ENCODE data around the gene RAB30. TPM values are rescaled to one million over a fixed set of nuclear protein-coding genes. Genes with fewer than 3 reads are reported as not detected.

Gene RAB30
- total and polyA plus RNA-seq, 9 of the 15 experiments (the other 6 are each of a cell fraction or from before 2014, with no cell fraction given), result 0.29 to 1.3 (median 1.0) TPM

DNA sequence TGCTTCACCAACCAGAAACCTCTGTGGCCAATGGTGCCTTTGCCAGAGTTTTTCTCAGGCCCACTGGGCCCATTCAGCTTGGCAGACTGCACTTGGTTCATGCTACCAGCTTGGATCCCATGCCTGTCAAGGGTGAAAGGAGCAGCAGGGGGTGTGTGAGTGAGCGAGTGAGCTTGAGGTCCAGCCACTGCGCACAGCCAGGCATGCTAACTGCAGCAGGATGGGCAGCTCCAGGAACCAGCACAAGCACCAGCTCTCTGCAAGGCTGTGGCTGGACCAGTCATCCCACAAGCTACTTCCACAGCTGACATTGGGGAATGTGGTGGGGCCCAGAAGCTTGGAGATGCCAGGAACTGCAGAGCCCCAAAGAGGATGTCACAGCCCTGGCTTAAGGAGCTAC is 129.3 kb downstream of the RAB30 start:
- 14% methylated on average over 2 of the region's 2 CpGs for WGBS (ENCODE audit: insufficient coverage, low coverage, missing lambda C conversion rate)
- Histone ChIP-seq H3K9ac (ENCODE audit: insufficient read depth in 1 of 2, low read depth in 2 of 2, low read length in 2 of 2) (no peak overlapping the region), H2AFZ (ENCODE audit: low read depth, low read length) (no peak overlapping the region), H3K4me1 (replicated peaks in 1 of 2; ENCODE audit: control insufficient read depth in 2 of 2, insufficient read depth in 2 of 2, low read length in 2 of 2) (peaks cover 0 to 3% of the 10 kb centered on the region in 2 experiments; a peak in 1 of 5 replicates), H3K36me3 (ENCODE audit: control insufficient read depth, insufficient read depth, low read length) (no peaks in the 10 kb centered on the region), H3K4me3 (no peak overlapping the region), H3K4me2 (ENCODE audit: insufficient read depth, low read length) (no peak overlapping the region), H3K27ac (ENCODE audit: extremely low read depth, low read depth, low read length) (no peak overlapping the region), H3K79me2 (ENCODE audit: control insufficient read depth, insufficient read depth, low read length) (no peaks in the 10 kb centered on the region), H3K27me3 (ENCODE audit: control insufficient read depth in 2 of 2, insufficient read depth in 2 of 2, low read length in 2 of 2) (0 out of 5 replicates have a peak, but pooled peaks cover 0 to 4% of the 10 kb centered on the region in 2 experiments), H4K20me1 (replicated peaks; ENCODE audit: control insufficient read depth, insufficient read depth, low read length) (no peaks in the 10 kb centered on the region), H3K9me3 (replicated peaks; ENCODE audit: control insufficient read depth, insufficient read depth, low read depth, low read length) (no peaks in the 10 kb centered on the region), H3K9me1 (ENCODE audit: control insufficient read depth, insufficient read depth, low read length) (no peaks in the 10 kb centered on the region)
- no TSS peak for BruUV-seq (replicated peaks)
- intact Hi-C loops (cut with micrococcal nuclease) (no loop called here), in situ Hi-C loops (cut with MboI) (no loop called here)
- TF ChIP-seq, protein P1, sequence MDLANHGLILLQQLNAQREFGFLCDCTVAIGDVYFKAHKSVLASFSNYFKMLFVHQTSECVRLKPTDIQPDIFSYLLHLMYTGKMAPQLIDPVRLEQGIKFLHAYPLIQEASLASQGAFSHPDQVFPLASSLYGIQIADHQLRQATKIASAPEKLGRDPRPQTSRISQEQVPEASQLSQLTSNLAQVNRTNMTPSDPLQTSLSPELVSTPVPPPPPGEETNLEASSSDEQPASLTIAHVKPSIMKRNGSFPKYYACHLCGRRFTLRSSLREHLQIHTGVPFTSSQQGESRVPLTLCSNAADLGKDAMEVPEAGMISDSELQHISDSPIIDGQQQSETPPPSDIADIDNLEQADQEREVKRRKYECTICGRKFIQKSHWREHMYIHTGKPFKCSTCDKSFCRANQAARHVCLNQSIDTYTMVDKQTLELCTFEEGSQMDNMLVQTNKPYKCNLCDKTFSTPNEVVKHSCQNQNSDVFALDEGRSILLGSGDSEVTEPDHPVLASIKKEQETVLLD (IDR thresholded peaks at IDR 0.05), result no peak
- TF ChIP-seq, protein P2, sequence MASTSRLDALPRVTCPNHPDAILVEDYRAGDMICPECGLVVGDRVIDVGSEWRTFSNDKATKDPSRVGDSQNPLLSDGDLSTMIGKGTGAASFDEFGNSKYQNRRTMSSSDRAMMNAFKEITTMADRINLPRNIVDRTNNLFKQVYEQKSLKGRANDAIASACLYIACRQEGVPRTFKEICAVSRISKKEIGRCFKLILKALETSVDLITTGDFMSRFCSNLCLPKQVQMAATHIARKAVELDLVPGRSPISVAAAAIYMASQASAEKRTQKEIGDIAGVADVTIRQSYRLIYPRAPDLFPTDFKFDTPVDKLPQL (IDR thresholded peaks at IDR 0.05; ENCODE audit: extremely low read depth, insufficient read length), result no peak
- no peak for TF ChIP-seq HSF4 (CRISPR knock-in tag; IDR thresholded peaks at IDR 0.05; ENCODE audit: borderline replicate concordance)
- TF ChIP-seq, protein P3, sequence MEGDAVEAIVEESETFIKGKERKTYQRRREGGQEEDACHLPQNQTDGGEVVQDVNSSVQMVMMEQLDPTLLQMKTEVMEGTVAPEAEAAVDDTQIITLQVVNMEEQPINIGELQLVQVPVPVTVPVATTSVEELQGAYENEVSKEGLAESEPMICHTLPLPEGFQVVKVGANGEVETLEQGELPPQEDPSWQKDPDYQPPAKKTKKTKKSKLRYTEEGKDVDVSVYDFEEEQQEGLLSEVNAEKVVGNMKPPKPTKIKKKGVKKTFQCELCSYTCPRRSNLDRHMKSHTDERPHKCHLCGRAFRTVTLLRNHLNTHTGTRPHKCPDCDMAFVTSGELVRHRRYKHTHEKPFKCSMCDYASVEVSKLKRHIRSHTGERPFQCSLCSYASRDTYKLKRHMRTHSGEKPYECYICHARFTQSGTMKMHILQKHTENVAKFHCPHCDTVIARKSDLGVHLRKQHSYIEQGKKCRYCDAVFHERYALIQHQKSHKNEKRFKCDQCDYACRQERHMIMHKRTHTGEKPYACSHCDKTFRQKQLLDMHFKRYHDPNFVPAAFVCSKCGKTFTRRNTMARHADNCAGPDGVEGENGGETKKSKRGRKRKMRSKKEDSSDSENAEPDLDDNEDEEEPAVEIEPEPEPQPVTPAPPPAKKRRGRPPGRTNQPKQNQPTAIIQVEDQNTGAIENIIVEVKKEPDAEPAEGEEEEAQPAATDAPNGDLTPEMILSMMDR (IDR thresholded peaks at IDR 0.05 in 2 of 3, conservative IDR thresholded peaks at IDR 0.05 in 1 of 3; ENCODE audit: insufficient read depth in 2 of 3, low read depth in 1 of 3, low read length in 3 of 3), result no peak
- TF ChIP-seq FUS (optimal IDR thresholded peaks at IDR 0.05; ENCODE audit: low read depth, low read length), result no peak
- ATAC-seq (no peak; the same call in 2 of the 3 replicates), DNase-seq (ENCODE audit: extremely low read depth in 1 of 4, low spot score in 3 of 4) (no peak), FAIRE-seq (no peak)
- CTCF ChIA-PET (ENCODE audit: low intra/inter-chr PET ratio), result no interaction called here
- POLR2A ChIA-PET, result interaction anchor here (0.6 to 0.8 kb wide), 4 partner anchors 14 to 130 kb away, joined by 3 to 4 read pairs (median 3); partner anchors contain the start of gene RAB30
